GM18519 (cell line): ENCODE measurements around the gene JPT1.
"Not testable (repeated sequence)": the region's sequence is repeated elsewhere in the genome, so short reads cannot be mapped to it uniquely, and the experiment has no call there.

Experiments used
- ATAC-seq: cut with Tn5 transposase; IDR thresholded peaks from one replicate; pipeline ENCODE4 v1.9.1; 2021; ENCODE audit warnings: mild to moderate bottlenecking, moderate library complexity; ENCODE audit not compliant: unreplicated experiment, low FRiP score

Gene JPT1

GRCh38 chr17:75154195-75155106, at the start of gene JPT1:
JPT1 (minus strand) TSS chr17:75154512; CDS start chr17:75154397, 115 bp downstream.
- ATAC-seq: peak; percentile 90

GRCh38 chr17:75199886-75200618, 45.7 kb upstream of the JPT1 start:
- ATAC-seq: no peak

- no peak for ATAC-seq
Measured at GRCh38 chr17:75194879-75195278, 40.6 kb upstream of the JPT1 start.

- ATAC-seq: no peak
Measured at GRCh38 chr17:75191584-75191983, 37.3 kb upstream of the JPT1 start.

GRCh38 chr17:75188614-75189013, 34.3 kb upstream of the JPT1 start:
- ATAC-seq: no peak

GRCh38 chr17:75183999-75184884, 29.9 kb upstream of the JPT1 start:
- ATAC-seq: no peak

- peak; percentile 59 for ATAC-seq
Measured at GRCh38 chr17:75182569-75183436, 28.5 kb upstream of the JPT1 start, which contains the start of gene SUMO2. SUMO2 (minus strand) TSS chr17:75182959; CDS start chr17:75182834, 125 bp downstream.

- peak; percentile 11 for ATAC-seq
Measured at GRCh38 chr17:75182319-75182568, 27.9 kb upstream of the JPT1 start.

GRCh38 chr17:75181608-75182318, 27.5 kb upstream of the JPT1 start:
- ATAC-seq: no peak

GRCh38 chr17:75181110-75181509, 26.8 kb upstream of the JPT1 start:
- no peak for ATAC-seq

- no peak for ATAC-seq
Measured at GRCh38 chr17:75178453-75178852, 24.1 kb upstream of the JPT1 start.

- no peak for ATAC-seq
Measured at GRCh38 chr17:75176625-75177024, 22.3 kb upstream of the JPT1 start.

- ATAC-seq: no peak
Measured at GRCh38 chr17:75174996-75175395, 20.7 kb upstream of the JPT1 start.

GRCh38 chr17:75173526-75173925, 19.2 kb upstream of the JPT1 start:
- no peak for ATAC-seq

- no peak for ATAC-seq
Measured at GRCh38 chr17:75168998-75169397, 14.7 kb upstream of the JPT1 start.

- not testable (repeated sequence) for ATAC-seq
Measured at GRCh38 chr17:75164606-75165005, 10.3 kb upstream of the JPT1 start.

GRCh38 chr17:75163074-75163473, 8.8 kb upstream of the JPT1 start:
- no peak for ATAC-seq

GRCh38 chr17:75160211-75160610, 5.9 kb upstream of the JPT1 start:
- ATAC-seq: no peak
